GM18502 (cell line): ENCODE results near the gene PRKCZ.

Experiments used
- ATAC-seq: cut with Tn5 transposase; IDR thresholded peaks from one replicate; pipeline ENCODE4 v1.9.1; 2021; ENCODE audit warnings: mild to moderate bottlenecking; ENCODE audit not compliant: unreplicated experiment, poor library complexity

PRKCZ gene

GRCh38 chr1:2172012-2172411 lies 121.8 kb downstream of the PRKCZ start:
- ATAC-seq, result no peak

GRCh38 chr1:2172551-2173146 lies 122.4 kb downstream of the PRKCZ start:
- no peak for ATAC-seq

- ATAC-seq, result no peak
Measured at GRCh38 chr1:2173546-2174347, 123.5 kb downstream of the PRKCZ start.

GRCh38 chr1:2174348-2175054 lies 124.3 kb downstream of the PRKCZ start:
- ATAC-seq, result no peak

GRCh38 chr1:2175055-2175414 lies 124.8 kb downstream of the PRKCZ start:
- no peak for ATAC-seq

- no peak for ATAC-seq
Measured at GRCh38 chr1:2175681-2176454, 125.7 kb downstream of the PRKCZ start.

- ATAC-seq, result no peak
Measured at GRCh38 chr1:2176615-2177014, 126.4 kb downstream of the PRKCZ start.

GRCh38 chr1:2177541-2177940 lies 127.3 kb downstream of the PRKCZ start:
- ATAC-seq, result no peak

- ATAC-seq, result no peak
Measured at GRCh38 chr1:2177946-2178538, 127.8 kb downstream of the PRKCZ start.

DNA sequence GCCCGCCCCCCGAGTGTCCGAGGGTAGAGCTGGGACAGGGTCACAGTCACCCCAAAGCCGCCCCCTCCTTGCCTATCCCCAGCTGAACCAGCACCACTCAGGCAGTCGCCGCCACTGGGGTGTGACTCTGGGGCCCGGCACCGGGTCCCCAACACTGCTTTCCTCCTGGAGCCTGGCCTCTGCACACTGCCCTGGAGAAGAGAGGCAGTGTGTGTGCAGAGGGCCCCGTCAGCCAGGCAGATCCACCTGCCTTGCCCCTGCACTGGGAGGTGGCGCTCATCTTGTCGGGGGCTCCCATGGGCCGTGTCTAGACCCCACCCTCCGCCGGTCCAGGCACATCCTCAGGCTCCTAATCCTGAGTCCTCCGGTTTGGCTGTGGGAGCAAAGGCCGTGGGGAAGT lies 128.7 kb downstream of the PRKCZ start:
- ATAC-seq, result no peak

DNA sequence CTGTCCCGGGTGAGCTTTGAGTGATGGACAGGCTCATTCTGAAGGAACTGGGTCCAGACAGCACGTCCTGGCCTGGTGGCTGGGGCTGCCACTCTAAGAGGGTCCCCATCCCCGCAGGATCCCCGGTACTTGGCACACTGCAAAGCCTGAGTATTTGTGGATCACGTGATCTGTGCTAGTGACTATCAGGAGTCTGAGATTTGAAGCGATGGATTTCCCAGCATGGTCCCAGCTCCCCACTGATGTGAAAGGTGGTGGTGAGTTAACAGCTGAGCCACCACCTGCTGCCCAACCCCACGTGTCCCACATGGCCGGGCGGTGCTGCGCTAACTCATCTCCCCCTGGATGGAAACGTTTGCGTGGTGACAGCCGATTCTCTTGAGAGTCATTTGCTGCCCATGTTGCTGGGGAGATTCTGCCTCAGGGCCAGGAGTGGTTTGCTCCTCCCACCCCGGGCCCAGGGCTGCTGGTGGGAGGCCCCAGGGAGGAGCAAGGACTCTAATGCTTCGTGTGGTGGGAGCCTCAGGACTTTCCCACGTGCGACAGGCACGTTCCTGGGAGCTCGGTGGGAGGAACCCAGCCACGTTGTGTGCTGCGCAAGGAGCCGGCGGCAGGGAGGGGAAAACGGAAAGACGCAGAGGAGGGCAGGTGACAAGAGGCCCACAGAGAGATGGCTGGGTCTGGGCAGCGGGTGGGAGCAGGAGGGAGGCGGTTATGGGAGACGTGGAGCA lies 129.2 kb downstream of the PRKCZ start:
- no peak for ATAC-seq

- no peak for ATAC-seq
Measured at GRCh38 chr1:2180297-2181245, 130.4 kb downstream of the PRKCZ start.

- ATAC-seq, result no peak
Measured at GRCh38 chr1:2181271-2181670, 131.1 kb downstream of the PRKCZ start.

DNA sequence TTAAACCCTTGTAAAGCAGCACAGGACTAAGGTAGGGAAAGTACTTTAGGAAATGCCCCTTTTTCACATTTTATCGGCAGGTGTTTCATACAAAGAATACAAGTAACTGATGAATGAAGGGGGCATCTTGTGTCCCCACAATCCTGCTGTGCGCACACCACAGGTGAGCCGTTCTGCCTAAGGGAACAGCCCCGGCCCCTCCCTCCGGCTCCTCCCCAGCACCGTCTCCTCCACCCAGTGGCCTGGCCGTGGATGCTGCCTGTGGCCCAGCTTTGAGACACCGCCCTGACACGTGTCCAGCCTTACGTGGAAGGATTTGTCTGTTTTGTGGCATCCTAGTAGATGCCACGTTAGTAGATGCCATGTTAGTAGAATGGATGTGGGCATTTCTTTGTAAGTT lies 131.5 kb downstream of the PRKCZ start:
- no peak for ATAC-seq

DNA sequence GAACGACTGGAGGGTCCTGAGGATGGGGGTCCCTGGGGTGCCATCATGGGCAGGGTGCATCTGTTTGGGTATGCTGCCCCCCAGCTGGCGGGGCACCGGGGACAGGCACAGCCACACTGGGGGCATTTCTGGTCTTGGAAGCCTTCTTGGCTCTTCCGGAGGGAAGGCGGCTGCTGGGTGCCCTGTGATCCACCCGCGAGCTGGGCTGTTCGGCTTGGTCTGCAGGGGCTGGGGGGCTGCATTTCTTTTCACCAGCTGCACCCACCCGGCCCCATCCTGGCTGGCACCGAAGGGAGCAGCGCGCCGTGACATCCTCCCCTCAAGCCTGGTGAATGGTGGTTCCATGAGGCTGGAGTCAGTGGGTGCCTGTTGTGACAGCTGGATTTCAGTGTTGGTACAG lies 132.2 kb downstream of the PRKCZ start:
- no peak for ATAC-seq

DNA sequence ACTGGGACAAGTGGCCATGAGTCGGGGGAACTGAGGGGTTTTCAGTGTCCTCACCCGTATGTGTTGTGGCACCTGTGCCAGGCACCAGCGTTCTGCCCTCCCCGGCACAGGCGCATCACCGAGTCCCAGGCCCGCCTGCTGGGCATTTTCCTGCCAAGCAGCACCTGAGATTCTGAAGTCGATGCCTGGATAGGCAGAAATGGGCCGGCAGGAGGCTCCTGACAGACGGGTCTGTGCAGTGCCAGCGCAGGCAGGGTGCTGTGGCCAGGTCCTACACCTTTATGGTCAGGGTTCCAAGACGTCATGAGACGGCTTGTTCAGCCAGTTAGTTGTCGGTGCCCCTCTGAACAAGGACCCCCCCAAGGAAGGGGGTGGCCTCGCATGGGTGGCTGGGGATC lies 133.7 kb downstream of the PRKCZ start:
- no peak for ATAC-seq

GRCh38 chr1:2184531-2184930 lies 134.3 kb downstream of the PRKCZ start:
- ATAC-seq, result no peak

GRCh38 chr1:2184934-2185333 lies 134.7 kb downstream of the PRKCZ start:
- ATAC-seq, result no peak
